Measurements from ENCODE around the gene FGD1. TPM values are rescaled to one million over a fixed set of nuclear protein-coding genes. Genes with fewer than 3 reads are reported as not detected.
"Not testable (repeated sequence)": the region's sequence is repeated elsewhere in the genome, so short reads cannot be mapped to it uniquely, and the experiment has no call there.

FGD1 gene
- total RNA-seq = 7.5 TPM
- long read RNA-seq, full-length matches to known transcripts = 7 of 24 reads
- long read RNA-seq, partial matches to known transcripts = 16 of 24 reads
- long read RNA-seq, other reads (novel, unspliced or antisense) = 1 of 24 reads

GRCh38 chrX:54495814-54496516, at the start of gene FGD1:
Gene FGD1, minus strand, starts transcription at chrX:54496234. Its CDS starts 802 bp downstream, at chrX:54495432.
- peak; percentile 84 for DNase-seq
- intact Hi-C loops (cut with DNase I) = no loop called here
- ATAC-seq (ENCODE audit: poor library complexity) = peak; percentile 96

DNA sequence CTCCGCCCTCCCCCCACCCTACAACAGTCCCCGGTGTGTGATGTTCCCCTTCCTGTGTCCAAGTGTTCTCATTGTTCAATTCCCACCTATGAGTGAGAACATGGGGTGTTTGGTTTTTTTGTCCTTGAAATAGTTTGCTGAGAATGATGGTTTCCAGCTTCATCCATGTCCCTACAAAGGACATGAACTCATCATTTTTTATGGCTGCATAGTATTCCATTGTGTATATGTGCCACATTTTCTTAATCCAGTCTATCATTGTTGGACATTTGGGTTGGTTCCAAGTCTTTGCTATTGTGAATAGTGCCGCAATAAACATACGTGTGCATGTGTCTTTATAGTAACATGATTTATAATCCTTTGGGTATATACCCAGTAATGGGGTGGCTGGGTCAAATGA, 46.2 kb upstream of the FGD1 start:
- ATAC-seq (ENCODE audit: poor library complexity); DNase-seq; intact Hi-C loops (cut with DNase I): not testable (repeated sequence)

GRCh38 chrX:54540289-54540688, 44.3 kb upstream of the FGD1 start:
- ATAC-seq (ENCODE audit: poor library complexity) (peak; percentile 85), DNase-seq (no peak)
- intact Hi-C loops (cut with DNase I) = no loop called here

- DNase-seq = no peak
- intact Hi-C loops (cut with DNase I) = no loop called here
- no peak for ATAC-seq (ENCODE audit: poor library complexity)
Measured at GRCh38 chrX:54534271-54534670, 38.2 kb upstream of the FGD1 start.

DNA sequence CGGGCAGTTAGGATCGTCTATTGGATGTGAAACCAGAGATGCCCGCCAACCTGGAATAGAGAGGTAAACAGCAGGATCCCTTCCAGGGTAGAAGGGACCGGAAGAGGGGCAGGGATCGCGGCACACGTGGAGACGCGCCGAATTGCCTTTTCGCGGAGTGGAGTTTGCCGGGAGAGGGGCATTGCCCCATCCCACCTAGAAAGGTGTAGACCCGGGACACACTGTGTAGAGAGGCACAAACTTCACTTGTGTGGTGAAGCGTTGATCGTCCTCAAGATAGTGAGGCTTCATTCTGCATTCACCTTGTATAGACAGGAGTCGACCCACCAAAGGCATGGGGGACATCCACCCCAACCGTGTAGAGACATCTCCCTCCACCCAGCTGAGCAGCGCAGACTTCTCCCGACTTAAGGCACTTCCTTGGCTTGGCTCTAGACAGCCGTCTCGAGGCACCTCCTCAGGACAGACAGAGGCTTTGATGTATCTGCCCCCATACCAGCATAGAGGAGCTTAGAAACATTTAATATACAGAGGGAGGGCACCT, 34.4 kb upstream of the FGD1 start:
- DNase-seq (no peak), ATAC-seq (ENCODE audit: poor library complexity) (peak; percentile 38)
- intact Hi-C loops (cut with DNase I) = no loop called here

DNA sequence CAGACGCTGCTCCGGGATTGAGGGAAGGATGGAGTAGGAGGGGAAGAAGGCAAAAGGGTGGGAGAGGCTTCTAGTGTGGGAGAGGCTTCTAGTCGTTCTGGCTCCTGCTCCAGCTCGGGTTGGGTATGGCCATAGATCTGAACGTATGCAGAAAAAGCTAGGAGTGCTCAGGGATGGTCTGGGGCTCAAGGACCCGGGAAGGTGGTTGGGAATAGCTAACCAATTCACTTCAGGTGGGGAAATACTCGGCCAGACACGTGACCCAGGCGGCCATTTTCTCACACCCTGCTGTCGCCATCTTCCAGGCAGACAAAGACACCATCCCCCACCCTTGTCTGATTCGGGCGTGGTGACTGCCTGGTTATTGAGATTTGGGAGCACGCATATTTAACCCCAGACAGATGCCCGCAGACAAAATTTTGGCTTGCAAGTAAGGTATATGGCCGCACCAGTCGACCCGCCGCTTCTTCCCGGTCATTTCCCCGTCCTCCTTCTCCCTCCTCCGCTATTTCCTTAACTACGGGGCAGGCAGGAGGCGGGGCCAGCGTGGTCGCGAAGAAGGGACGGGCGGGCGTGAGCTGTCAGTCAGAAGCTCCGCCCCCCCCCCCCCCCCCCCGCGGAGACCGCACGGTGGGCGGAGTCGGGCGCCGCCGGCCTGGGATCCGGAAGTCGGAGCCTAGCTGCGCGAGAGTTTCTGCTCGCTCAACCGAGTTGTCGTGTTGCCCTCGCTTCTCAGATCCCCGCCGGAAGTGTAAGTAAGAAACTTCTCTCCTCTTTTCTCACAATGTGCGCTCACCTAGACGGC, 33.7 kb upstream of the FGD1 start, which contains the start of gene GNL3L:
GNL3L (plus strand) TSS at position 668 of the 805 bp plus-strand sequence. CDS start 2,348 bp downstream, outside the sequence.
- DNase-seq = peak; percentile 94
- peak; percentile 97 for ATAC-seq (ENCODE audit: poor library complexity)
- intact Hi-C loops (cut with DNase I) = no loop called here

GRCh38 chrX:54529151-54529550, 33.1 kb upstream of the FGD1 start:
- intact Hi-C loops (cut with DNase I) = no loop called here
- DNase-seq (no peak), ATAC-seq (ENCODE audit: poor library complexity) (no peak)

- intact Hi-C loops (cut with DNase I) = no loop called here
- ATAC-seq (ENCODE audit: poor library complexity) = peak; percentile 45
- DNase-seq = no peak
Measured at GRCh38 chrX:54509400-54509799, 13.4 kb upstream of the FGD1 start.

- ATAC-seq (ENCODE audit: poor library complexity) (no peak), DNase-seq (no peak)
- intact Hi-C loops (cut with DNase I) = no loop called here
Measured at GRCh38 chrX:54496936-54497335, 902 bp upstream of the FGD1 start.

DNA sequence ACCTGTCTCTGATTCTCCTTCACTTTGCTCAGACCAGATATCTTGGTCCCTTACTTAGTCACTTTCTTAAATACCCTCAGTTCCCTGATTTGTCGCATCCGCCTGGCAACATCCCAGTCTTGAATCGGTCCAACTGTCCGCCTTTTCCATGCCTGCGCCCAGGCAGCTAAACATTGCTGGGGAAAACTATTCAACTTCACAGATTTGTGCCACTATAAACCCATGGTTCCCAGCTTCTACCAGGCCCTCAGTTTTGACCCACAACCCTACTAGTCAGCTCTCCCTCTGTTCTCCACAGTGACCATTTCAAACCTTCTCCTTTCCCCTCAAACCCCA, 451 bp upstream of the FGD1 start:
- DNase-seq = no peak
- no peak for ATAC-seq (ENCODE audit: poor library complexity)
- intact Hi-C loops (cut with DNase I) = no loop called here

DNA sequence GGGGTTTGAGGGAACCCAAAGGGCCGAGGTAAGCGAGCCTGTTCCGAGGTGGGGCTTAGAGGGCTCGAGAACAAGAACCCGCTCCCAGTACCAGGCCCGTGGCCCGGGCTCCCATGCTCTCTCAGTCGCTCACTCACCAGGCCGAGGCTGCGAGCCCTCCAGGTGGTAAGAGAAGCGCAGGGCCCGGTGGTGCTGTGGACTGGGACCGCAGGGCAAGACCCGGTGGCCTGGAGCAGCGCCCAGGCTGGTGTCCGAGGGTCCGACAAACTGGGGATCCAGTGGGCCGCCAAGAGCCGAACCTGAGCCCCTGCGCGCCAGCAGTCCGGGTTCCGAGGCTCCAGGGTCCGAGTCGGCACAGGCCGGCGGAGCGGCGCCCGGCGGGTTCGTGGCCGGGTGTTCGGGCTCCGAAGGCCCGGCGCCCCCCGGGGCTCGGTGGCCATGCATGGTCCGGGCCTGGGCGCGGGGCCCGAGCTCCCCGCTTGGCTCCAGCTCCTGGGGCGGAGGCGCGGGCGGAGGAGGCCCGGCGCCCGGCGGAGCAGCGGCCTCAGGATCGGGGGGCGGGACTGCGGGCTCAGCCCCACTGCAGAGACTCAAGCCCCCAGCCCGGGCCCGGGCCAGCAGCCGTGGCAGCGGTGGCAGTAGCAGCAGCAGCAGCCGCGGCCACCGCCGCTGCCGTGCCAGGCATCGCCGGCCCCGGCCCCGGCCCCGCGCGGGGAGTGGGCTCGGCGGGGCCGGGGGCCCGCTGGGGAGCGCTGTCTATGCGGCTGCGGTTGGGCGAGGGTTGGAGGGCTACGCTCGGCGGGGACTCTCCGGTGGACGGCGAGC, 833 bp downstream of the FGD1 start:
- intact Hi-C loops (cut with DNase I) = no loop called here
- peak; percentile 42 for ATAC-seq (ENCODE audit: poor library complexity)
- peak; percentile 46 for DNase-seq

- intact Hi-C loops (cut with DNase I) = no loop called here
- ATAC-seq (ENCODE audit: poor library complexity) = no peak
Measured at GRCh38 chrX:54494166-54494988, 1.7 kb downstream of the FGD1 start.

DNA sequence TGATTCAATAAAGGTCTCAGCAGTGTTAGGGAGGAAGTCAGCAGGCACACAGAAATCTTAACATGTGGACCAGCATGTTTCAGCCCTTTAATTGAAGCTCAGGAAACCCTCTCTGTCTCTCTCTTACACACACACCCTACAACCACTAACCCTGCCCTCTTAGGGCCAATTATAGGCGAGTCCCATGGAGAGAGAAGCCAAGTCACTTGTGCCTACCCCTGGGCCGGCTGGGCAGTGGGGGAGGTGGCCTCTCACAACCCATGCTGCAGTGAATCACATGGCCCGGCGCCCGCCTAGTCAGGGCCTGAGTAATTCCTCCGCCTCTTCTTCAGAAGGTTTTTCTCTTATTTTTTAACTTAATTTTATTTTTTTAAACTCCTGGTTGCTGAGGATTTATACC, 3.7 kb downstream of the FGD1 start:
- intact Hi-C loops (cut with DNase I) = no loop called here
- no peak for ATAC-seq (ENCODE audit: poor library complexity)
- peak; percentile 59 for DNase-seq

More at GRCh38 chrX:54494166-54494988, 1.7 kb downstream of the FGD1 start:
- no peak for DNase-seq

- intact Hi-C loops (cut with DNase I); DNase-seq; ATAC-seq (ENCODE audit: poor library complexity): not testable (repeated sequence)
Measured at GRCh38 chrX:54489819-54490218, 6.2 kb downstream of the FGD1 start.

- peak; percentile 47 for DNase-seq
- peak; percentile 39 for ATAC-seq (ENCODE audit: poor library complexity)
- intact Hi-C loops (cut with DNase I) = no loop called here
Measured at GRCh38 chrX:54484666-54485065, 11.4 kb downstream of the FGD1 start.

- DNase-seq = no peak
- ATAC-seq (ENCODE audit: poor library complexity) = no peak
- intact Hi-C loops (cut with DNase I) = no loop called here
Measured at GRCh38 chrX:54483946-54484345, 12.1 kb downstream of the FGD1 start.

DNA sequence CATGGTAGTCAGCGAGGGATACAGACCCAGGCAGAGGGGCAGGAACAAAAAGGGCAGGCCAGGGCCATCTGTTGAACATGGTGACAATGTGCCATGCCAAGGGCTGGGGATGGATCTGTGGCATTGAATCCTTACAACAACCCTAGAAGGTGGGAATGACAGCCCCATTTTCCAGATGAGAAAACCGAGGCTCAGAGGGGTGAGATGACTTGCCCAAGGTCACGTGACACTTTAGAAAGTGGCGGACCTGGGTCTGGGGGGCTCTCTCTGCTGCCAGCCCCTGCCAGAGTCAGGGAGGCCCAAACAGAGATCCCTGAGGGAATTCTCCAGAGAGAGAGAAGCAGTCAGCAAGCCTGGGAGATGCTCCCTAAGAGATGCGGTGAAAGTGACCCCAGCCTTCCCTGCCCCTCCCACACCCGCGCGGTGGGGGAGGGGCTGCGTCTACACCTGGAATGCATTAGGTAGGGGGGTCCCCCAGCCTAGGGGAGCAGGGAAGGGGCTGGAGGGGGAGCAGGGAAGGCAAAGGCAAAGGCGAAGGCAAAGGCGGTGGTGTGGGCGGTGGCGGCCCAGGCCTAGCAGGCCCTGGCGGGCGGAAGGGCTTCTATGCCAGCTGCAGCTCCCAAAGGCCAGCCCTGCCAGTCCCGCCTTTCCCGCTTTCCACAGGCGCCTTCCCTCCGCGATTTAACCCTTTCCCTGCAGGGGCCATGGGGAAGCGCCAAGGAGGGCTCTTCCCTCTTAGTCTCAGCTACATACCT, 13.0 kb downstream of the FGD1 start:
- ATAC-seq (ENCODE audit: poor library complexity) (peak; percentile 52), DNase-seq (peak; percentile 45)
- intact Hi-C loops (cut with DNase I) = no loop called here

All from Right ventricle myocardium superior (tissue), 1 donor.